Erythroblast (primary cell): ENCODE results near the gene STPG4.

ENCODE experiments used
- GATA1 ChIP-seq: IDR thresholded peaks from 2 replicates; pipeline ENCODE4 v1.6.1; 2011; ENCODE audit warnings: low read depth, mild to moderate bottlenecking, control low read depth, low read length, moderate library complexity
- POLR2A ChIP-seq: IDR thresholded peaks from 2 replicates; pipeline ENCODE4 v1.6.1; 2011; ENCODE audit warnings: mild to moderate bottlenecking, low read length

- TF ChIP-seq POLR2A, result no peak
- no peak for TF ChIP-seq GATA1
Observed at GRCh38 chr2:47186351-47186750, 31.2 kb upstream of the STPG4 start.
